GM12875 (cell line): Measurements from ENCODE around the gene MRPS2.

ENCODE experiments used
- H3K4me3 ChIP-seq: one replicate; pipeline ENCODE4 v1.5.1; 2011; ENCODE audit warnings: low read depth, low read length, control low read depth
- CTCF ChIP-seq: IDR thresholded peaks from 2 replicates; pipeline ENCODE4 v1.5.1; 2011; ENCODE audit warnings: low read depth, mild to moderate bottlenecking, control low read depth, inconsistent platforms, low read length, moderate library complexity, borderline replicate concordance; ENCODE audit not compliant: insufficient read depth

Gene MRPS2

GRCh38 chr9:135482015-135482754 lies 18.3 kb upstream of the MRPS2 start:
- TF ChIP-seq CTCF = no peak
- no peak overlapping the region for H3K4me3 ChIP-seq

DNA sequence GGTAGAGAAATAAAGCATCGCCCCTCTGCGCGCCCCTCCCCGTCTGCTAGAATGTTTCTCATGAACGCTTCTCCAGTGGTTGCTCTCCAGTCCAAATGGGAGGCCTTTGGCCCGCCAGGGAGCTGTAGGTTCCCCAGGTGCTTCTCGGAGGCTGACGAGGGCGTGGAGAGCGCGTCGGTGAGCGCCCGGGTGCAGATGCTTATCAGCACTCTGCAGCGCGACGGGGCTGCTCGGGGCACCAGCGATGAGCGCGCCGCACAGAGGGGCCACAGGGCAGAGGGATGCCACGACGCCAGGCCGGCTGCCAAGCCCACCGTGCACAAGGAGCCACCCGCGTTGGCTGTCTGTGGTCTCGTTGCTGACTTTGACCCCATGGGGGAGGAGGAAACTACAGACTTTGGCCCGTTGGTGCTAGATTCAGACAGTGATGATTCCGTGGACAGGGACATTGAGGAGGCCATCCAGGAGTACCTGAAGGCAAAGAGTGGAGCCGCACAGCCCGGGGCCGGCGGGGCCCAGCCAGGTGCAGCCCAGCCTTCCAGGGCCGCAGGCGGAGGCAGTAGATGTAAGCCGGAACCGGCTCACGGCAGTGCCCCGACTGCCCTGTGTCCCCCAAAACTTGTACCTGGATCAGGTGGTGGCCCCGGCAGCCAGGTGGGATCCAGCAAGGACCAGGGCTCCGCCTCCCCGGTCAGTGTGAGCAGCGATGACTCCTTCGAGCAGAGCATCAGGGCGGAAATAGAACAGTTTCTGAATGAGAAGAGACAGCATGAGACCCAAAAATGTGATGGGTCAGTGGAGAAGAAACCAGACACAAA lies 15.8 kb upstream of the MRPS2 start:
- no peak for TF ChIP-seq CTCF
- no peak overlapping the region for H3K4me3 ChIP-seq

GRCh38 chr9:135485385-135485784 lies 15.1 kb upstream of the MRPS2 start:
- H3K4me3 ChIP-seq = no peak overlapping the region
- no peak for TF ChIP-seq CTCF

DNA sequence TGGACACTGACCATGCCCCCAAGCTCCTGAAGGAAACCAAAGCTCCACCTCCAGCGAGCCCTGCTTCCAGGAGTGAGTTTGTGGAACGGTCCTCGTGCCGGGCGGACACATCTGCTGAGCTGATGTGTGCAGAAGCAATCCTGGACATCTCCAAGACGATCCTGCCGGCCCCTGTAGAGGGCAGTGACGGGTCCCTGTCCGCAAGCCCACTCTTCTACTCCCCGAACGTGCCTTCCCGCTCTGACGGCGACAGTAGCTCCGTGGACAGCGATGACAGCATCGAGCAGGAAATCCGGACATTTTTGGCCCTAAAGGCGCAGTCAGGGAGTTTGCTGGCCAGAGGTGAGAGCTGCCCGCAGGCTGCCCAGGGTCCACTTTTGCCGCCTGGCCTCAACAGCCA lies 14.7 kb upstream of the MRPS2 start:
- TF ChIP-seq CTCF = no peak
- H3K4me3 ChIP-seq = no peak overlapping the region

DNA sequence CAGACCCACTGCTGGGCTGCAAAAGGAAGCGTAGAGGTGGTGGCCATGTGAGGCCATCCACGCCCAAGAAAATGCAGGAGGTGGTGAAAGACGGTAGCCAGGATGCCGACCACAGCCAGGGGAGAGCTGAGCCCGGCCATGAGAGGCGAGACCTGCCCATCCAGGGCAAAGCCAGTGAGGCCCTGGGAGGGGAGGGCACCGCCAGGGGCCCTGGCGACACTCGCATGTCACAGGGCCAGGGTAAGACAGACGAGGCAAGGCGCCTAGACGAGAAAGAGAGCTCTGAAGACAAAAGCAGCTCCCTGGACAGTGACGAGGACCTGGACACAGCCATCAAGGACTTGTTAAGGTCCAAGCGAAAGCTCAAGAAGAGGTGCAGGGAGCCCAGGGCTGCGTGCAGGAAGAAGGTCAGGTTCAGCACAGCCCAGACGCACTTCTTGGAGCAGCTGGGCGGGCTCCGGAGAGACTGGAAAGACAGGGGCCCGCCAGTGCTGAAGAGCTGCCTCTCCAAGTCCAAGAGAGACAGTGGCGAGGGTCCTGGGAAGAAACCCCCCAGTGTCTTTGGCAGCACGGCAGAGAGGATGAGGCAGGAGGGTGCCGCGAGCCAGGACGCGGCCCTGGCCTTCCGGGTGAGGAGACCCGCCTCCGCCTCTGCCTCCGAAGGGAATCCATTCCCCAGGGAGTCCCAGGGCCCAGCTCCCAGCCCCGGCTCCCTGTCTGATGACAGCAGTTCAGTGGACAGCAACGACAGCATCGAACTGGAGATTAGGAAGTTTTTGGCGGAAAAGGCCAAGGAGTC lies 14.0 kb upstream of the MRPS2 start:
- H3K4me3 ChIP-seq = no peak overlapping the region
- no peak for TF ChIP-seq CTCF

- H3K4me3 ChIP-seq = no peak overlapping the region
- no peak for TF ChIP-seq CTCF
These were observed 13.0 kb upstream of the MRPS2 start for GRCh38 chr9:135487281-135488012.
